ENCODE results near the gene RAB43. TPM values are rescaled to one million over a fixed set of nuclear protein-coding genes. Genes with fewer than 3 reads are reported as not detected.

The RAB43 gene
- total RNA-seq, 1 donor from 2014 or later, result 39.8 TPM

- intact Hi-C loops (cut with micrococcal nuclease), result no loop called here
Measured at GRCh38 chr3:129061888-129062834, 59.4 kb downstream of the RAB43 start.

- intact Hi-C loops (cut with micrococcal nuclease), result no loop called here
Measured at GRCh38 chr3:129061023-129061887, 60.3 kb downstream of the RAB43 start.

GRCh38 chr3:129060276-129061022 lies 61.2 kb downstream of the RAB43 start, which contains the start of gene GP9:
Gene GP9 (plus strand): TSS chr3:129060779. CDS start chr3:129061740, 961 bp downstream.
- intact Hi-C loops (cut with micrococcal nuclease), result no loop called here

- intact Hi-C loops (cut with micrococcal nuclease), result no loop called here
Measured at GRCh38 chr3:129059311-129059958, 62.2 kb downstream of the RAB43 start.

DNA sequence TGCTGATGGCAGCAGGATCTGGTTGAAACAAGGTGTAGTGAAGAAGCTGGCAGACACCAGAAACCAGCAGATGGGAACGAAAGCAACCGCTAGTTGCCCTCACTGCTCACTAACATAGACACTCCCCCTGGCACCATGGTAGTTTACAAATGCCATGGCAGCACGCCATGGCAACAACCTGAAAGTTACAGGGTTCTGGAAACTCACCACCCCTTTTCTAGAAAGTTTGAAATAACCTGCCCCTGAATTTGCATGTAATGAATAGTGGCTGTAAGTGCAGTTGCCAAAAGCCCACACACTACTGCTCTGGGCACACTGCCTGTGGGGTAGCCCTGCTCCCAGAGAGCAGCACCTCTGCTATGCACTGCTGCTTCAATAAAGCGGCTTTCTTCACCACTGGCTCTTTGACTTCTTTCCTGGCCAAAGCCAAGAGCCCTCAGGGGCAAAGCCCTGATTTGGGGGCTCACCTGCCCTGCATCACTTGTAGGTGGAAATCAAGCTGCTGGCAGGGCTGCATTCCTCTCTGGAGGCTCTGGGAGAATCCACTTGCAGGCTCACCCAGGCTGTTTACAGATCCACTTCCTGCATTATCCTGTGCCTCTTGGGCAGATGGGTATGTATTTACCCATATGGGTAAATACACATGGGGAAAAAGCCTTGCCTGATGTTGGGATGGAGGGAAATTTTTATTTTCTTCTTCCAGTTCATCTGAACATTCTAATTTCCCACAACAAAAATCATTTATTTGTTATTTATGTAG lies 63.0 kb downstream of the RAB43 start:
- intact Hi-C loops (cut with micrococcal nuclease), result no loop called here

DNA sequence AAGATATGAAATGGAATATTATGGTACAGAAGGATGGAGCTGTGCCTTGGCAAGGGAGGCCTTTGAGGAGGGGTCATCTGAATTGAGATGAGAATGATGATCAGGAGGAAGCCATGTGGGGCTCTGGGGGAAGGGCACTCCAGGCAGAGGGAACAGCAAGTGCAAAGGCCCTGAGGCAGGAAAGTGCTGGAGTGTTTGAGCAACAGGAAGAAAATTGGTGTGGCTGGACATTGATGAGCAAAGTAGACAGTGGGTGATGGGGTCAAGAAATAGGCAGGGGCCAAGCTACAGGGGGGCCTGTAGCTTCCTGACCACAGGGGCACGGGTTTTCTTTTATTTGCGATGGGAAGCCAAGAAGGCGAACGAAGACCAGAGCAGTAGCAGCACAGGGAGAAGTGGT lies 64.4 kb downstream of the RAB43 start:
- intact Hi-C loops (cut with micrococcal nuclease), result no loop called here

DNA sequence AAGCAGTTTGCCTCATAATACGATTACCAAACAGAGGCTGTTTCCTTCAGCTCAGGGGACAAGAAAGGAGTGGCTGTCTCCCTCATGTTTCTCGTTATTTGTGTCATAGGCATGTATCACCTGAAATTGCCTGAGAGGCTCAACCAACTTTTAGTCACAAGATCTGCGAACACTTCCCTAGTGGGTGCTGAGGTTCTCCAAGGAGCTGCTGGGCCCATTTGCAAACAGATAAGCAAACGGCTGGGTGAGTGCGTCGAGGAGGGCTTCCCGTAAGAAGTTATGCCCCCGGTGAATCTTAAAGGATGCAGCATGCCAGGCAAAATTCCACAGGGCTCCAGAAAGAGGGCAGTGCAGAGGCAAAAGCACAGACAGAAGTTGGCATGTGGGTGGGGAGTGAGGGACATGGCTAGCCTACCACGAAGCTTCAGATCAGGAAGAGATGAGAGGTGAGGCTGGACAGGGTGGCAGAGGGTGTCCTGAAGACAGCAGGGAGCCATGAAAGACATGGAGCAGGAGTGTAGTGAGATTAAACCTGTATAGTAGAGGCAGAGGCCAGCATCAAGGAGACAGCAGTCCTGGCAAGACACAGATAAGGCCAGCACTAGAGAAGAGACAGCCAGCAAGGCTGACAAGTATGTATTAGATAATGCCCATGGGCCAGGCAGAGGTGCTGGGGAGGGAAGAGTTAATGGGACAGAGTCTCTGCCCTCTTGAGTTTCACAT lies 65.0 kb downstream of the RAB43 start:
- intact Hi-C loops (cut with micrococcal nuclease), result no loop called here

DNA sequence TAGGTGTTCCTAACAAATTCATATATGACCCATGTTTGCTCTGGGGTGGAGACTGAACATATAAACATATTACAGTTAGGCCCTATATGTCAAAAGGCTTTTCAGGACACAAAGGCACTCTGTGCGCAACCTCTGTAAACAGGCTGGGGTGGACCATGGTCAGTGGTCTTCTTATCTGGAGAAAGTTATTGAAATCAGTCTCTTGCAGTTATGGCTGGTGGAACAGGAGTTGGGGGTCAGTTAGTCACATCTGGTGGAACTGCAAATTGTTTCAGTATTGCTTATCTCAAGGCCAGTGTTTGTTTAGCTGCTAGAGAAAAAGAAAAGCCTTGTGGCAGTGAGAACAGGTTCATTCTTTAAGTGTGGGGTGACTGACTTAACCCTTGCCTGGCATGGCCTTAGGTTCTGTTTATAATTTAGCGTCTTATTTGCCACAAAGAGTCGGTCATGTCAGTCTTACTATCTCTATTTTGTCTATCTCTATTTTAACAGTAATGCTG lies 66.9 kb downstream of the RAB43 start:
- intact Hi-C loops (cut with micrococcal nuclease), result no loop called here

GRCh38 chr3:129052675-129053074 lies 68.9 kb downstream of the RAB43 start:
- intact Hi-C loops (cut with micrococcal nuclease), result loop anchor here (1.0 kb wide), 2 partner anchors 68 to 193 kb away; no protein-coding TSS in a partner anchor

GRCh38 chr3:129051871-129052340 lies 69.7 kb downstream of the RAB43 start:
- intact Hi-C loops (cut with micrococcal nuclease), result no loop called here

DNA sequence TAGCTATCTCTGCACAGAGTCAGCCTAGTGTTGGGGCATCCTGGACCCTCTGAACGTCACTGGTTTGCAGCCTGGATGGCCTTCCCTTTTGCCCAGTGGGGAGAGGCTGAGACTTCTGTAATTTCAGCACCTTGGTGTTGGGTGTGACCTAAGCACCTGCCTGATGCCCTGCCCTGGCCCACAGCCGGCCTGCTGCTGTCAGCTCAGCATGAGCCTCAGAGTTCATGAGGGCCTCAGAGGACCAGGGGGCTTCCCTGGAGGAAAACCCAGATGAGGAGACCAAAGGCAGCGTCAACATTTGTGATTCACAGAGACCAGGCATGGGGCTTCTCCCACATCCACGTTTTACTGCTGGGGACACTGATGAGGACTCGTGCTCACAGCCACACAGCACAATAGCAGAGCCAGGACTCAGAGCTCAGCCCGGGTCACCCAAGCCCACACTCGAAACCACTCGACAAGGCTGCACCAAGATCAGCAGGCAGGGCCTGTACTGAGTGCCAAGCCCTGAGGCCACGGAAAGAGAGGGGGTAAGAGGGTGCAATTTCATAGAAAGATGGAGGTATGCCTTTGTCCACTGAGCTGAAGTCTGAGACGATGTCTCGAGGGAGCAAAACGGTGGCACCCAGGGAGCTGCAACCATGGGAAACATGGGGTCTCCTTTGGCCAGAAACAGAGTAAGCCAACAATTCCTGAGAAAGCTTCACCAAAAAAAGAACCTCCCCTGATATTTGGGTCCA lies 70.9 kb downstream of the RAB43 start:
- intact Hi-C loops (cut with micrococcal nuclease), result no loop called here

GRCh38 chr3:129047553-129047839 lies 74.1 kb downstream of the RAB43 start:
- intact Hi-C loops (cut with micrococcal nuclease), result no loop called here

GRCh38 chr3:129046732-129047552 lies 74.7 kb downstream of the RAB43 start:
- intact Hi-C loops (cut with micrococcal nuclease), result no loop called here

DNA sequence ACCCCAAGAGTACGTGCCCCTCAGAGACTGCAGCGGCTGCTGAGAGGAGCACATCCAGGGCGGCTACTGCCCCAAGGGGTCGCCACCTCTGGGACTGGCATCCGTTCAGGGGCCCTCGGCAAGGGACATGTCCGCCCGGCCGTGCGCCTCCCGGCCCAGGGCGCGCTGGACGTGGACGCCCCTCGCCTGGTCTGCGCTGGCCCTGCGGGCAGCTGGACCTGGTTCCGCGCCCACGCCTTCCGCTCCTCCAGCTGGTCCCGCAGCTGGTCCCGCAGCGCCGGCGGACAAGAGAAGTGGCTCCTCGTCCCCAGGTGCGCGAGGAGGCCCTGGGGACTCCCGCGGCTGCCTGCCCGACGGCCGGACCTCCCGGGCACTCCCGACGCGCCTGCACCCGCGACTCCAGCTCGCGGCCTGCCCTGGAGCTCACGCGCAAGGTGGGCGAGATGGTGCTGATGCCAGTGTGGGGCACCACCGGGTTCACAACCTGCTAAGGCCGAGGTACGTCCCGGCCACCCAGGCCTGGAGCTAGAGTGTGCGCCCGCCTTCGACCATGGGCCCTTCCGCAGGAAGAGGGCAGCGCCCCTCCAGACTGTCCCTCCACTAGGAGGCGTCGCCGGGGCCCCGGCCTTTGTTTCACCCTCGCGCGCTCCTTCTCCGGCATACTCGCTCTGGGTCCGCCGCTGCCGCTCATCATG lies 75.4 kb downstream of the RAB43 start:
- intact Hi-C loops (cut with micrococcal nuclease), result no loop called here

DNA sequence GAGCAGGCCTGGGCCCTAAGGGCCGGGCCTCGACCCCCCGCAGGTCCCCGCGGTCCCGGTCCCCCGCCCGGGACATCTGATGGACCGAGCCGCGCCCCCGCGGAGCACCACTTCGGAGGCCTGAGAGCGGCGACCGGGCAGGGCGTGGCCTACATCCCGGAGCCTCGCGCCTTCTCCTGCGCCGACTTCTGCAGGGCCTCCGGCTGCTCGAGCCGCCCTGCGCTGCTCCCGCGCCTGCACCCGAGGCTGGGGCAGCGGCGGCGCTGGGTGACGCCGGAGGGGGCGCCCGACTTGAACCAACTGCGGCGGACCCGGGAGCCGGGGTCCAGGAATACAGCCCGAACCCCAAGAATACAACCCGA lies 75.9 kb downstream of the RAB43 start:
- intact Hi-C loops (cut with micrococcal nuclease), result no loop called here

DNA sequence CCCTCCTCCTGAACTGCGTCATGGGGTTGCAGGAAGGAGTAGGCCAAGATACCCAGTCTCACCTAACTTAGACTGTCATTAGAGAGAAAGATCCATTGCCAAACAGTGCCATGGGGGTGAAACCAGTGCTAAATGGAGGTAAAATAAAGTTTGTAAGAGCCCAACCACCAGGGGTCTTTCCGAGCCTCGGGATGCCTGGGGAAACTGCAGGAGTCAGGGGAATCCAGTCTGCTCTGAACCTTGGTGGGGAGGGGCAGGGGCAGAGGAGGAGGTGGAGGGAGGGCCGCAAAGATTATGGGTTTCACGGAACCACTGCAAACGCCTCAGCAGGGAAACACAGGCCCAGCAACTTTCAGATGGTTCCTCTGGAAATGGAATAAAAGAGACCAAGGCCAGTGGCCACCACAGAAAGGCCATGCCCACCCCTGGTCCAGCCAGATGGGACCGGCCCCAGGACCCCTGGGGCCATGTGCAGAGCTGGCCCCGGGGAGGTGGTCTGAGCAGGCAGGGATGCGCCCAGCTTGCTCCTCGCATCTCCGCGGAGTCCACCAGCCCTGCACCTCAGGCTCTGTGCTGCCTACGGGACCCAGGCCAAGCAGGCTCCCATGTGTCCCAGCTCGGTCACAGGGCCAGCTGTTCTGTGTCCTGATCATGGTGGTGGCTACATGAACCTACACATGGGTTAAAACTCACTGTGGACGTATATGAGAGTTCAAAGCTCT lies 80.9 kb downstream of the RAB43 start:
- intact Hi-C loops (cut with micrococcal nuclease), result no loop called here

DNA sequence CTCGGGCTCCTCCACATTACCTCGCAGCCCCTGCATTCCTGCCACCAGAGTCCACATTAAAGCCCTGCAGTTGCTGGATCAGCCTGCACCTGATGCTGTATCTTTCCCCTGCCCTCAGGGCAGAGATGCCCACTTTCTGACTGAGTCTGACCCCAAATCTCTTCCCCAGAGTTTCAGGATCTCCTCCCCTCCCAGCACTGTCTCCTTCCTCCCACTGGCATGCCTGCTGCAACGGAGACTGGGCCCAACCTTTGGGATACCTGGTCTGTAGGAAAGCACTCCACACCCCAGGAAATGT lies 81.6 kb downstream of the RAB43 start:
- intact Hi-C loops (cut with micrococcal nuclease), result no loop called here
